ES-I3 (cell line): ENCODE data around the gene MAP2K7.
"Not testable (repeated sequence)": the region's sequence is repeated elsewhere in the genome, so short reads cannot be mapped to it uniquely, and the experiment has no call there.

Experiments used
- H3K36me3 ChIP-seq: 2 replicates; pipeline ENCODE4 v1.6.1; 2013; ENCODE audit warnings: mild to moderate bottlenecking, low read length, control low read depth, moderate library complexity; ENCODE audit not compliant: insufficient read depth
- H3K4me1 ChIP-seq: 2 replicates; pipeline ENCODE4 v1.6.1; 2013; ENCODE audit warnings: mild to moderate bottlenecking, control low read depth, low read length; ENCODE audit not compliant: insufficient read depth
- H3K9ac ChIP-seq: 2 replicates; pipeline ENCODE4 v1.6.1; 2013; ENCODE audit warnings: low read depth, mild to moderate bottlenecking, low read length, moderate library complexity
- H3K9me3 ChIP-seq: 2 replicates; pipeline ENCODE4 v1.6.1; 2013; ENCODE audit warnings: mild to moderate bottlenecking, low read length, moderate library complexity; ENCODE audit not compliant: control insufficient read depth, insufficient read depth

MAP2K7 gene

DNA sequence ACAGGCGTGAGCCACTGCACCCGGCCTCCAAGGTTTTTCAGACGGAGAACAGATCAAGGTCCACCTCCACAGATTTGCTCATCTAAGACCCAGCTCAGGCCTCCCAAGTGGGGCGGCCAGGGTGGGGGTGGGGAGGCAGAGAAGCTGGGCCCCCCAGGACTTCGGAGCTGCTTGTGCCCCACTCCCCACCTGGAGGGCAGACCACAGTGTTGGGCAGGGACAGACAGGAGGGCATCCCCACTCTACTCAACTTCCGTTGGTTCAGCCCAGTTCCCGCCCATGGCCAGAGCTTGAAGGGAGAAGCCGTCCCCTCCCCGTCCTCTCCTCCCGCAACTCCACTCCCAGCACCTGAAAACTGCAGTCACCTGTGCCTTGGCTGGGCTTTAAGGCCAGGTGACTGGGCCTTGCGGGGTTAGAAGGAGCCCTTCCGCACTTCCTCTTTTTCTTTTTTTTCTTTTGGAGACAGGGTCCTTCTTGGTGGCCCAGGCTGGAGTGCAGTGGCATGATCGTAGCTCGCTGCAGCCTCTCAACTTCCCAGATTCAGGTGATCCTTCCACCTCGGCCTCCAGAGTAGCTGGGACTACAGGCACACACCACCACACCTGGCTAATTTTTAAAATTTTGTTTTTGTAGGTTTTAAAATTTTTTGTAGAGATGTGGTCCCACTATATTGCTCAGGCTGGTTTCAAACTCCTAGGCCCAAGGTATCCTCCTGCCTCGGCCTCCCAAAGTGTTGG, 16.1 kb upstream of the MAP2K7 start:
- Histone ChIP-seq H3K36me3 (no peaks in the 10 kb centered on the region), H3K9ac (peak overlapping the region; percentile 61; the same call in 1 of the 2 replicates), H3K9me3 (no peaks in the 10 kb centered on the region), H3K4me1 (peaks cover 3% of the 10 kb centered on the region; the same call in 1 of the 2 replicates)

DNA sequence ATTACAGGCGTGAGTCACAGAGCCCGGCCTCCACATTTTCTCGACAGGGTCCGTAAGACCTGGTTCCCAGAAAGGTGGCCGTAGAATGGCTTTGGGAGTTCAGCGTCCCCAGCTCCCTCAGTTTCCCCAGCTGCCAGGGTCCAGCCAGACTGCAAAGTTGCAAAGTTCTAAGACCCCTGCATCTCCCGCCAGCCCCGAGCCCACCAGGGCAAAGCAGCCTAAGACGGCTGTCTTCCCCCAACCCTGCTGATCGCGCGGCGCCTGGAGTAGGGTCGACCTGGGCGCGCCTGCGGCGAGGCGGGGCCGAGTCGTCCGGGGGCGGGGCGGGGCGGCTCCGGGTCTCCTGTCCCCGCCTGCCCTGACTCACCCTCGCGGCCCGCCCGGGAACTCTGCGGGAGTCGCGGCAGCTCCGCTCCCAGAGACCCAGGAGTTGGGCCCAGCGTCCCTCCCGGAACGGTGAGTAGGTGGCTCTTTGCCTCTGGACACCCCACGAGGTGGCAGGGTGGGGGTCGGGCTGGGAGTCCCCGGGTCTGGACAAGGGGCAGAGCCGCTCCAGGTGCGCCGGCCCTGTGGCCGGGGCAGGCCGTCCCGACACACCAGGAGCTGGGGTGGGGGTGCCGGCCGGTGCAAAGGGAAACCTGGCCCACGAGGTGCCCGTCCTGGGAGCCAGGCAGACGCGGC, 15.4 kb upstream of the MAP2K7 start, which contains the start of gene LRRC8E:
TSS of gene LRRC8E (plus strand) at position 366 of the 681 bp plus-strand sequence. CDS start 7,094 bp downstream, outside the sequence.
- Histone ChIP-seq H3K9me3 (no peaks in the 10 kb centered on the region), H3K4me1 (peaks cover 3% of the 10 kb centered on the region; the same call in 1 of the 2 replicates), H3K36me3 (no peaks in the 10 kb centered on the region), H3K9ac (peak within 1 kb of the TSS; percentile 61)

DNA sequence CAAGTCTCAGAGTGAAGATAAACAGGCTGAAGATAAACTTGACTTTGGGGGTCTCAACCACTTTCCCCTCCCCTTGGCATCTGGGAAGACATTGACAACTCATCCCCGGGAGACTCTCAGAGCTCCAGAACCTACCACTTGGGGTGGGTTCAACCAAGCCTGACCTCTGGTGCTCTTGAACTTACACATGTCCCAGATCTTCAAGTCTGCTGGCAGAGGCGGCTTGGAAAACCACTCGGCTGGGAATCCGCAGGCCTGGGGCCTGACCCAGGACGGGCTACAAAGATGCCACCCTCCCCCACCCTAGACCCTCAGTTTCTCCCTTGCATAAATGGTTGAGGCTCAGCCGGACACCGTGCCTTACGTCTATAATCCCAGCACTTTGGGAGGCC, 14.9 kb upstream of the MAP2K7 start:
- H3K36me3 ChIP-seq = no peaks in the 10 kb centered on the region
- H3K9ac ChIP-seq = peak overlapping the region; percentile 61; the same call in 1 of the 2 replicates
- H3K9me3 ChIP-seq = no peaks in the 10 kb centered on the region
- peaks cover 3% of the 10 kb centered on the region; the same call in 1 of the 2 replicates for H3K4me1 ChIP-seq

DNA sequence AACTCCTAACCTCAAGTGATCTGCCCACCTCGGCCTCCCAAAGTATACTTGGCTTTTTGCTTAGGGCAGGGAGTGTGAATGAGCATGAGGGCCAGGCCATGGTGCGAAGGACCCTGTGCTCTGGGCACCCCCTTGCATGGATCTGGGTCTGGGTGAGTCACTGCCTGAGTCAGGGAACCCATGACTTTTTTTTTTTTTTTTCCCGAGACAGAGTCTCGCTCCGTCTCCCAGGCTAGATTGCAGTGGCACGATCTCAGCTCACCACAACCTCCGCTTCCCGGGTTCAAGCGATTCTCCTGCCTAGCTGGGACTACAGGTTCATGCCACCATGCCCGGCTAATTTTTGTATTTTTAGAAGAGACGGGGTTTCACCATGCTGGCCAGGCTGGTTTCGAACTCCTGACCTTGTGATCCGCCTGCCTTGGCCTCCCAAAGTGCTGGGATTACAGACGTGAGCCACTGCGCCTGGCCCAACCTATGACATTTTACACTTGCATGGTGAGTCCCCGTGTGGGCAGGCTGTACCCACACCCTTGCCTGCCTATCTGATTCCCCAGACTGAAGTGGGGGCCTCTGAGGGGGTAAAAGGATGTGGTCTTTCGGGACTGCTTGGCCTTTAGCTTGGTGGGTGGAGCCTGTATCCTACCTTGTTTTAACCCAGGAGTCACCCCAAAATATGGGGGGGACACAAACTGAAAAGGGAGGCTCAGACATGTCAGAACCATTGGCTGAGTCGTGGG, 10.1 kb upstream of the MAP2K7 start:
- not testable (repeated sequence) for H3K4me1 ChIP-seq, H3K9me3 ChIP-seq, H3K36me3 ChIP-seq, H3K9ac ChIP-seq

DNA sequence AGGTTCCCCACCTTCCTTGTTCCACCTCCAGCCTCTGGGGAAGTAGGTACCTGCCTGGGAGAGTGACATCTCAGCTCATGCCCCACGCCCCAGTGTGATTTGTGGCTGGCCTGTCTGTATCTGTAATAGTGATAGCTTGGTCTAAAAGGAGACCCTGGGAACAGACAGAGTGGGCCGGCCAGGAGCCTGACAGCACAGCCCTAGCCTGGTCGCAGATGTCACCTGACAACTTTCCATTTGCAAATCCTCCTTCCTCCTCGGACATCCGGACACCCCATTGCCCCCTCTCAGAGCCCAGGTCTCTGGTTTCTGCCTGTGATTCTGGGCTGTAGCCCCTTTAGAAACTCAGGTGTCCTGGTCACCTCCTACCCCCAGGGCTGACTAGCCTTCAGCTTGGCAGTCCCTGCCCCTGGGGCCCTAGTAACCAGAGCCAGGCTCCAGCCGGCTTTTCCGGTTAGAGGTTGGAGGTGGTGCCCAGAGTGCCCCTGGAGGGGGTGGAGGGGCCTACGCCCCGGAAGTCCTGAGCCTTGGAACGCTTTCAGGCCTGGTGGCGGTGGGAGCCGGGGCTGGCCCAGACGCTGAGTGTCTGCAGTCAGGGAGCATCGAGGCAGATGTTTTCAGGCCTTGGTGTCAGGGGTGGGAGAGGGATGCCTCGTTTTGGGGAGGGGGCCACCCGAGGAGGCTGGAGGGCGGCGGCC, 8.9 kb upstream of the MAP2K7 start:
- Histone ChIP-seq H3K9me3 (no peaks in the 10 kb centered on the region), H3K4me1 (peaks cover 3% of the 10 kb centered on the region; the same call in 1 of the 2 replicates), H3K36me3 (no peaks in the 10 kb centered on the region), H3K9ac (no peak overlapping the region)

DNA sequence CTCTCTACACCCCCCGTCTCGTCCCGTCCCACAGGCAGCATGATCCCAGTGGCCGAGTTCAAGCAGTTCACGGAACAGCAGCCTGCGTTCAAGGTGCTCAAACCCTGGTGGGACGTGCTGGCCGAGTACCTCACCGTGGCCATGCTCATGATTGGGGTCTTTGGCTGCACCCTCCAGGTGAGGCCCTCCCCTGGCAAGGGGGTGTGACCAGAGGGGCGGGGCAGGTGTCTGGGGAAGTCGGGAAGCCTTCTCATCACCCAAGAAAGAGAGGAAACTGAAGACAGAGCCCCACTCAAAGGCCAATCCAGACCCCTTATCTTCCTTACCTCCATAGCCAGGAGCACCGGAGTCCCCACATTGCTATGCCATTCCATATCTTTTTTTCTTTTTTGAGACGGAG, 8.1 kb upstream of the MAP2K7 start:
- no peaks in the 10 kb centered on the region for H3K36me3 ChIP-seq
- H3K4me1 ChIP-seq = peaks cover 3% of the 10 kb centered on the region; the same call in 1 of the 2 replicates
- H3K9ac ChIP-seq = no peak overlapping the region
- no peaks in the 10 kb centered on the region for H3K9me3 ChIP-seq

DNA sequence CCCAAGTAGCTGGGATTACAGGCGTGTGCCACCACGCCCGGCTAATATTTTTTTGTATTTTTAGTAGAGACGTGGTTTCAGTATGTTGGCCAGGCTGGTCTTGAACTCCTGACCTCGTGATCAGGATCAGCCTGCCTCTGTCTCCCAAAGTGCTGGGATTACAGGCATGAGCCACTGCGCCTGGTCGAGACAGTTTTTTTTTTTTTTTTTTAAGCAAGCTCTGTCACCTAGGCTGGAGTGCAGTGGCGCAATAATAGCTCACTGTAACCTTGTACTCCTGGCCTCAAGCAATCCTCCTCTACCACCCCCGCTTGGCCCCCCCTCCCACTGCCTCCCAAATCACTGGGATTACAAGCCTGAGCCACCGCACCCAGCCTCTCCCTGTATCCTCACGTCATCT, 6.4 kb upstream of the MAP2K7 start:
- H3K4me1 ChIP-seq = peaks cover 3% of the 10 kb centered on the region; the same call in 1 of the 2 replicates
- H3K9ac ChIP-seq = no peak overlapping the region
- no peaks in the 10 kb centered on the region for H3K9me3 ChIP-seq
- H3K36me3 ChIP-seq = no peaks in the 10 kb centered on the region

DNA sequence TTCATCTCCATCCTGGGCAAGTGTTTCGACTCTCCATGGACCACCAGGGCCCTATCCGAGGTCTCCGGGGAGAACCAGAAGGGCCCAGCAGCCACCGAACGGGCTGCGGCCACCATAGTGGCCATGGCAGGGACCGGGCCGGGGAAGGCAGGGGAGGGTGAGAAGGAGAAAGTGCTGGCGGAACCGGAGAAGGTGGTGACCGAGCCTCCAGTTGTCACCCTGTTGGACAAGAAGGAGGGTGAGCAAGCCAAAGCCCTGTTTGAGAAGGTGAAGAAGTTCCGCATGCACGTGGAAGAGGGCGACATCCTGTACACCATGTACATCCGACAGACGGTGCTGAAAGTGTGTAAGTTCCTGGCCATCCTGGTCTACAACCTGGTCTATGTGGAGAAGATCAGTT, 4.7 kb upstream of the MAP2K7 start:
- Histone ChIP-seq H3K36me3 (no peaks in the 10 kb centered on the region), H3K4me1 (peaks cover 3% of the 10 kb centered on the region; the same call in 1 of the 2 replicates), H3K9ac (no peak overlapping the region), H3K9me3 (no peaks in the 10 kb centered on the region)

DNA sequence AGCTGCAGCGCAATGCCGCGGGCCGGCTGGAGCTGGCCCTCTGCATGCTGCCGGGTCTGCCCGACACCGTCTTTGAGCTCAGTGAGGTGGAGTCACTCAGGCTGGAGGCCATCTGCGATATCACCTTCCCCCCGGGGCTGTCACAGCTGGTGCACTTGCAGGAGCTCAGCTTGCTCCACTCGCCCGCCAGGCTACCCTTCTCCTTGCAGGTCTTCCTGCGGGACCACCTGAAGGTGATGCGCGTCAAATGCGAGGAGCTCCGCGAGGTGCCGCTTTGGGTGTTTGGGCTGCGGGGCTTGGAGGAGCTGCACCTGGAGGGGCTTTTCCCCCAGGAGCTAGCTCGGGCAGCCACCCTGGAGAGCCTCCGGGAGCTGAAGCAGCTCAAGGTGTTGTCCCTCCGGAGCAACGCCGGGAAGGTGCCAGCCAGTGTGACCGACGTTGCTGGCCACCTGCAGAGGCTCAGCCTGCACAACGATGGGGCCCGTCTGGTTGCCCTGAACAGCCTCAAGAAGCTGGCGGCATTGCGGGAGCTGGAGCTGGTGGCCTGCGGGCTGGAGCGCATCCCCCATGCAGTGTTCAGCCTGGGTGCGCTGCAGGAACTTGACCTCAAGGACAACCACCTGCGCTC, 3.8 kb upstream of the MAP2K7 start:
- no peaks in the 10 kb centered on the region for H3K36me3 ChIP-seq
- no peaks in the 10 kb centered on the region; the same call in 1 of the 2 replicates for H3K4me1 ChIP-seq
- no peak overlapping the region for H3K9ac ChIP-seq
- H3K9me3 ChIP-seq = no peaks in the 10 kb centered on the region

DNA sequence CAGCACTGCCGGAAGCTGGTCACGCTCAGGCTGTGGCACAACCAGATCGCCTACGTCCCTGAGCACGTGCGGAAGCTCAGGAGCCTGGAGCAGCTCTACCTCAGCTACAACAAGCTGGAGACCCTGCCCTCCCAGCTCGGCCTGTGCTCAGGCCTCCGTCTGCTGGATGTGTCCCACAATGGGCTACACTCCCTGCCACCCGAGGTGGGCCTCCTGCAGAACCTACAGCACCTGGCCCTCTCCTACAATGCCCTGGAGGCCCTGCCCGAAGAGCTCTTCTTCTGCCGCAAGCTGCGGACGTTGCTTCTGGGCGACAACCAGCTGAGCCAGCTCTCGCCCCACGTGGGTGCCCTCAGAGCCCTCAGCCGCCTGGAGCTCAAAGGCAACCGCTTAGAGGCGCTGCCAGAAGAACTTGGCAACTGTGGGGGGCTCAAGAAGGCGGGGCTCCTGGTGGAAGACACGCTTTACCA, 3.2 kb upstream of the MAP2K7 start:
- no peaks in the 10 kb centered on the region; the same call in 1 of the 2 replicates for H3K4me1 ChIP-seq
- H3K9ac ChIP-seq = no peak overlapping the region
- no peaks in the 10 kb centered on the region for H3K36me3 ChIP-seq
- H3K9me3 ChIP-seq = no peaks in the 10 kb centered on the region

DNA sequence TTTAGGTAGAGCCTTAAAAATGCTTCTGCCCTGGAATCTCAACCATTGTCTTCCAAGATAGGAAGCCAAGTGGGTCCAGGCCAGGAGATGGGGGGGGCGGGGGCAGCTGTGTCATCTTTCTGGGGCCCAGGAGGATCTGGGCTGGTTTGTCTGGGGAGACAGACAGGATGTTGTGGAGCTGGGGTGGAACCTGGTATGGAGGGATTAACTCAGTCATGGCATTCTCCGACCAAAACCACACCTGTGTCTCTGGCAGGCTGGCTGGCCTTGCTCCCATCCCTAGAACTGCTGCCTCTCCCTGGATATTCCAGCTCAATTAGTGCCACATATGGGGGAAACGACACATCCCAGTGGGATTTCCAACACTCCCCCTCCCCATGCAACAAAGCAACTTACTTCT, 2.7 kb upstream of the MAP2K7 start:
- Histone ChIP-seq H3K4me1 (no peaks in the 10 kb centered on the region; the same call in 1 of the 2 replicates), H3K9me3 (no peaks in the 10 kb centered on the region), H3K36me3 (no peaks in the 10 kb centered on the region), H3K9ac (no peak overlapping the region)

DNA sequence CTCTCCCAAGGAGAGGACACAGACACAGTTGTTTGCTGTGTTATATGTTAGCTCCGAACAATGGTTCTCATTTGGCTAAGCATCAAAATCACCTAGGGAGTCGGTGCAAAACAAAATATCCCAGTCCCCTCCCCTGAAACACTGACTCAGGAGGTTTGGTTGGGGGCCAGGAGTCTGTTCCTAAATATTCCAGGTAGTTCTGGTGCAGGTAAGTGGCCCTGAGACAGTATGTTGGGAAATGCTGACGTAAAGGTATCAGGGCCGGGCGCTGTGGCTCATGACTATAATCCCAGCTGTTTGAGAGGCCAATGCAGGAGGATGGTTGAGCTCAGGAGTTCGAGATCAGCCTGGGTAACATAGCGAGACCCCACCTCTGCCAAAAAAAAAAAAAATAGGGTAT, 2.3 kb upstream of the MAP2K7 start:
- Histone ChIP-seq H3K9ac (no peak overlapping the region), H3K36me3 (no peaks in the 10 kb centered on the region)

DNA sequence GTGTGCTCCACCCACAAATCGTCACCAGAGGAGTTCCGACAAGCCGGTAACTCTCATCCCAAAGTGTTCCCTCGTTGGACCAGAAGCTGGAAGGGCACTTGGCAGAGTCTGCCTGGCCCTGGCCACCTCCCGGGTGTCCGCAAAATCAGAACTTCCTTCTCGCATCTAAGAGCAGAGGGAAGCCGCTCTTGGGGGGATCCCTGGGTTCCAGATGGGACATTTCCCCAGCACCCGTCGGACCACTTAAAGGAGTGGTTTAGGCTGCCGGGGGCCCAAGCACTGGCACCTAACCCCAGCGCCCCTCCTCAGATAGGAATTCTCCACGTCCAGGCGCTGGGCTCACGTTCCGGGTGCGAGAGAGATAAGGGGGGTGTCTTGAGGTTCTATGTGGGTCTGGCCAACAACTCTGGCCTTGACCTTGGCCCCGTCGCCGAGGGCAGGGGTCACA, 857 bp upstream of the MAP2K7 start:
- Histone ChIP-seq H3K36me3 (no peaks in the 10 kb centered on the region; the same call in 1 of the 2 replicates), H3K4me1 (no peaks in the 10 kb centered on the region; the same call in 1 of the 2 replicates), H3K9me3 (no peaks in the 10 kb centered on the region)

More for the DNA sequence above, 2.3 kb upstream of the MAP2K7 start:
- no peaks in the 10 kb centered on the region; the same call in 1 of the 2 replicates for H3K4me1 ChIP-seq
- no peaks in the 10 kb centered on the region for H3K9me3 ChIP-seq

More for the DNA sequence above, 857 bp upstream of the MAP2K7 start:
- peak overlapping the region; percentile 71 for H3K9ac ChIP-seq
